A549 (cell line): ENCODE measurements around the gene ICA1L.

Experiments
- CTCF ChIP-seq: fragments of >200 bp; sonication (Bioruptor Twin); formaldehyde crosslinking; IDR thresholded peaks from 3 replicates; pipeline ENCODE4 v1.5.1; 2016
- EHMT2 ChIP-seq: fragments of 200-600 bp; sonication (generic); IDR thresholded peaks from 2 replicates; pipeline ENCODE4 v1.6.1; 2016; ENCODE audit warnings: antibody characterized with exemption, low read depth, mild to moderate bottlenecking, moderate library complexity
- EP300 ChIP-seq, 2 experiments: fragments of >200 bp; sonication (Bioruptor Twin); formaldehyde crosslinking; IDR thresholded peaks; 2 replicates in 1 of 2; 3 replicates in 1 of 2; pipeline ENCODE4 v1.6.1; 2016 to 2017
- ESRRA ChIP-seq: fragments of 150-350 bp; IDR thresholded peaks from 2 replicates; pipeline ENCODE4 v1.6.1; 2014; ENCODE audit warnings: mild to moderate bottlenecking, low read length, borderline replicate concordance
- HOXA7 ChIP-seq: fragments of 250-450 bp; sonication (Bioruptor Pico); IDR thresholded peaks from 2 replicates; pipeline ENCODE4 v1.5.0; 2020; ENCODE audit warnings: mild to moderate bottlenecking, moderate library complexity
- MAX ChIP-seq: IDR thresholded peaks from 2 replicates; pipeline ENCODE4 v1.6.1; 2012
- PHF8 ChIP-seq: fragments of 200-600 bp; sonication (generic); IDR thresholded peaks from 2 replicates; pipeline ENCODE4 v1.6.1; 2016; ENCODE audit warnings: low read depth, mild to moderate bottlenecking, antibody characterized with exemption, moderate library complexity, borderline replicate concordance
- POLR2A ChIP-seq: IDR thresholded peaks from 2 replicates; pipeline ENCODE4 v1.6.1; 2012; ENCODE audit warnings: mild to moderate bottlenecking, low read length
- RARB ChIP-seq: fragments of 250-450 bp; sonication (Bioruptor Pico); IDR thresholded peaks from 2 replicates; pipeline ENCODE4 v1.8.0; 2021; ENCODE audit warnings: mild to moderate bottlenecking, moderate library complexity
- USF2 ChIP-seq: fragments of 450-650 bp; IDR thresholded peaks from 2 replicates; pipeline ENCODE4 v1.6.1; 2014; ENCODE audit warnings: antibody characterized with exemption

GRCh38 chr2:202813387-202813786 lies 58.2 kb downstream of the ICA1L start:
- TF ChIP-seq USF2: no peak
- no peak for TF ChIP-seq POLR2A
- TF ChIP-seq CTCF: no peak
- no peak for TF ChIP-seq HOXA7 (CRISPR knock-in tag)
- TF ChIP-seq EHMT2: no peak
- TF ChIP-seq ESRRA: no peak
- TF ChIP-seq MAX: no peak
- TF ChIP-seq PHF8: no peak
- no peak for TF ChIP-seq RARB
- no peak for TF ChIP-seq EP300 (IDR thresholded peaks at IDR 0.05)
